ENCODE measurements around the gene ETV1. TPM values are rescaled to one million over a fixed set of nuclear protein-coding genes. Genes with fewer than 3 reads are reported as not detected.

Gene ETV1
- polyA plus RNA-seq (2013, experiment 1 of 2; ENCODE audit: insufficient read length) = 0.51 TPM
- polyA plus RNA-seq (2013, experiment 2 of 2; ENCODE audit: insufficient read length) = 1.2 TPM

GRCh38 chr7:13989126-13989948 is at the start of gene ETV1:
TSS of gene ETV1 (minus strand) at chr7:13989666. CDS start at chr7:13989052, 614 bp downstream.
- peak; percentile 51 for DNase-seq

GRCh38 chr7:14024406-14024805 is 34.9 kb upstream of the ETV1 start:
- no peak for DNase-seq

- DNase-seq = no peak
Measured at GRCh38 chr7:14023838-14024237, 34.4 kb upstream of the ETV1 start.

GRCh38 chr7:14023342-14023741 is 33.9 kb upstream of the ETV1 start:
- DNase-seq = no peak

- peak; percentile 7 for DNase-seq
Measured at GRCh38 chr7:14021069-14021468, 31.6 kb upstream of the ETV1 start.

GRCh38 chr7:14020339-14020900 is 31.0 kb upstream of the ETV1 start:
- no peak for DNase-seq

GRCh38 chr7:14018751-14019150 is 29.3 kb upstream of the ETV1 start:
- no peak for DNase-seq

- DNase-seq = no peak
Measured at GRCh38 chr7:14016950-14017349, 27.5 kb upstream of the ETV1 start.

- DNase-seq = no peak
Measured at GRCh38 chr7:14013898-14014297, 24.4 kb upstream of the ETV1 start.

- no peak for DNase-seq
Measured at GRCh38 chr7:14009453-14010418, 20.3 kb upstream of the ETV1 start.

- no peak for DNase-seq
Measured at GRCh38 chr7:14001139-14001538, 11.7 kb upstream of the ETV1 start.

- DNase-seq = no peak
Measured at GRCh38 chr7:14000247-14000646, 10.8 kb upstream of the ETV1 start.

GRCh38 chr7:13998866-13999265 is 9.4 kb upstream of the ETV1 start:
- DNase-seq = no peak

GRCh38 chr7:13992596-13992964 is 3.1 kb upstream of the ETV1 start:
- no peak for DNase-seq

GRCh38 chr7:13991791-13992595 is 2.5 kb upstream of the ETV1 start:
- DNase-seq = no peak

- peak; percentile 98 for DNase-seq
Measured at GRCh38 chr7:13990984-13991790, 1.7 kb upstream of the ETV1 start.

GRCh38 chr7:13990319-13990983 is 985 bp upstream of the ETV1 start:
- DNase-seq = no peak

- no peak for DNase-seq
Measured at GRCh38 chr7:13989949-13990305, 461 bp upstream of the ETV1 start.

GRCh38 chr7:13988731-13989125 is 738 bp downstream of the ETV1 start:
- no peak for DNase-seq

- DNase-seq = no peak
Measured at GRCh38 chr7:13988065-13988464, 1.4 kb downstream of the ETV1 start.

GRCh38 chr7:13987395-13987794 is 2.1 kb downstream of the ETV1 start:
- DNase-seq = no peak
